ENCODE results near the gene PTGFRN. TPM values are rescaled to one million over a fixed set of nuclear protein-coding genes. Genes with fewer than 3 reads are reported as not detected.

PTGFRN gene
- total RNA-seq, 1 experiment from 2014 or later: 38.7 TPM

DNA sequence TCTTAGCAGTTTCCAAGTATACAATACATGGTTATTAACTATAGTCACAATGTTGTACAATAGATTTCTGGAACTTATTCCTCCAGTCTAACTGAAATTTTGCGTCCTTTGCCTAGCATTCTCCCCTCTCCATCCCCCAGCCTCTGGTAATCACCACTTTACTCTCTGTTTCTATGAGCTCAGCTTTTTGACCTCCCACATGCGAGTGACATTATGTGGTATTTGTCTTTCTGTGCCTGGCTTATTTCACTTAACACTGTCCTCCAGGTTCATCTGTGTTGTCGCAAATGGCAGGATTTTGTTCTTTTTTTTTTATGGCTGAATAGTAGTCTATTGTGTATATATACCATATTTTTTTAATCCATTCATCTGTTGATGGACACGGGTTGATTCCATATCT, 47.9 kb downstream of the PTGFRN start (continued):
- TF ChIP-seq, protein P1, sequence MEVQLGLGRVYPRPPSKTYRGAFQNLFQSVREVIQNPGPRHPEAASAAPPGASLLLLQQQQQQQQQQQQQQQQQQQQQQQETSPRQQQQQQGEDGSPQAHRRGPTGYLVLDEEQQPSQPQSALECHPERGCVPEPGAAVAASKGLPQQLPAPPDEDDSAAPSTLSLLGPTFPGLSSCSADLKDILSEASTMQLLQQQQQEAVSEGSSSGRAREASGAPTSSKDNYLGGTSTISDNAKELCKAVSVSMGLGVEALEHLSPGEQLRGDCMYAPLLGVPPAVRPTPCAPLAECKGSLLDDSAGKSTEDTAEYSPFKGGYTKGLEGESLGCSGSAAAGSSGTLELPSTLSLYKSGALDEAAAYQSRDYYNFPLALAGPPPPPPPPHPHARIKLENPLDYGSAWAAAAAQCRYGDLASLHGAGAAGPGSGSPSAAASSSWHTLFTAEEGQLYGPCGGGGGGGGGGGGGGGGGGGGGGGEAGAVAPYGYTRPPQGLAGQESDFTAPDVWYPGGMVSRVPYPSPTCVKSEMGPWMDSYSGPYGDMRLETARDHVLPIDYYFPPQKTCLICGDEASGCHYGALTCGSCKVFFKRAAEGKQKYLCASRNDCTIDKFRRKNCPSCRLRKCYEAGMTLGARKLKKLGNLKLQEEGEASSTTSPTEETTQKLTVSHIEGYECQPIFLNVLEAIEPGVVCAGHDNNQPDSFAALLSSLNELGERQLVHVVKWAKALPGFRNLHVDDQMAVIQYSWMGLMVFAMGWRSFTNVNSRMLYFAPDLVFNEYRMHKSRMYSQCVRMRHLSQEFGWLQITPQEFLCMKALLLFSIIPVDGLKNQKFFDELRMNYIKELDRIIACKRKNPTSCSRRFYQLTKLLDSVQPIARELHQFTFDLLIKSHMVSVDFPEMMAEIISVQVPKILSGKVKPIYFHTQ (CRISPR knock-in tag; IDR thresholded peaks at IDR 0.05): no peak
- TF ChIP-seq, protein P2, sequence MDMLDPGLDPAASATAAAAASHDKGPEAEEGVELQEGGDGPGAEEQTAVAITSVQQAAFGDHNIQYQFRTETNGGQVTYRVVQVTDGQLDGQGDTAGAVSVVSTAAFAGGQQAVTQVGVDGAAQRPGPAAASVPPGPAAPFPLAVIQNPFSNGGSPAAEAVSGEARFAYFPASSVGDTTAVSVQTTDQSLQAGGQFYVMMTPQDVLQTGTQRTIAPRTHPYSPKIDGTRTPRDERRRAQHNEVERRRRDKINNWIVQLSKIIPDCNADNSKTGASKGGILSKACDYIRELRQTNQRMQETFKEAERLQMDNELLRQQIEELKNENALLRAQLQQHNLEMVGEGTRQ (CRISPR knock-in tag; IDR thresholded peaks at IDR 0.05): no peak
- no peak for TF ChIP-seq TEAD1 (CRISPR knock-in tag; IDR thresholded peaks at IDR 0.05)
- TF ChIP-seq, protein P3, sequence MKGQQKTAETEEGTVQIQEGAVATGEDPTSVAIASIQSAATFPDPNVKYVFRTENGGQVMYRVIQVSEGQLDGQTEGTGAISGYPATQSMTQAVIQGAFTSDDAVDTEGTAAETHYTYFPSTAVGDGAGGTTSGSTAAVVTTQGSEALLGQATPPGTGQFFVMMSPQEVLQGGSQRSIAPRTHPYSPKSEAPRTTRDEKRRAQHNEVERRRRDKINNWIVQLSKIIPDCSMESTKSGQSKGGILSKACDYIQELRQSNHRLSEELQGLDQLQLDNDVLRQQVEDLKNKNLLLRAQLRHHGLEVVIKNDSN (CRISPR knock-in tag; IDR thresholded peaks at IDR 0.05): no peak
- no peak for TF ChIP-seq TP53 (CRISPR knock-in tag; IDR thresholded peaks at IDR 0.05)
- TF ChIP-seq ZNF219 (CRISPR knock-in tag; IDR thresholded peaks at IDR 0.05; ENCODE audit: borderline replicate concordance): no peak
- TF ChIP-seq KAT7 (CRISPR knock-in tag; IDR thresholded peaks at IDR 0.05; ENCODE audit: borderline replicate concordance): no peak
- TF ChIP-seq, protein P4, sequence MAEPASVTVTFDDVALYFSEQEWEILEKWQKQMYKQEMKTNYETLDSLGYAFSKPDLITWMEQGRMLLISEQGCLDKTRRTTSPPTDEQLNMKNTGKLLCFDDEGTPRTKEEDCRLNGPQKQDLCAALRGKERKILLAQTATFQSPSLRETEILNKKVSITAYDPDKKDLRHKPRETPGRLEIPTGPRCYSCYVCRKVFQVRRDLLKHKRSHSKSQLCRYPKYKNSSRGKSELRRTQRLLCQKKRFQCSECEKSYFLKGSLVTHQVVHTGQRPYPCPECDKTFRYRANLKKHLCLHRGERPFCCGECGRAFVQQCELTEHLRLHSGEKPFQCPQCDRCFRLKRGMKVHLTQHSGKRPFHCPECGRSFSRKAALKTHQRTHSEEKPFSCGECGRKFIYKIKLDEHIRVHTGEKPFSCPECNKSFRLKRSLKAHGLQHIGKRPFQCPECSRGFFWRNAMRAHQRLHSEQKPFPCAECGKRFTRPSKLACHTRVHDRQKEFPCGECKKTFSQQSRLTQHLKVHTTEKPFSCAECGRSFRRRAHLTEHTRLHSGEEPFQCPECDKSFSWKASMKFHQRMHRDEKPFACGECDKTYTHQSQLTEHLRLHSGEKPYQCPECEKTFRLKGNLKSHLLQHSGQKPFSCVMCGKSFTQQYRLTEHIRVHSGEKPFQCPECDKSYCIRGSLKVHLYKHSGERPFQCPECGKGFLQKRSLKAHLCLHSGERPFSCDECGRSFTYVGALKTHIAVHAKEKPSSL (CRISPR knock-in tag; conservative IDR thresholded peaks at IDR 0.05): no peak
- TF ChIP-seq, protein P5, sequence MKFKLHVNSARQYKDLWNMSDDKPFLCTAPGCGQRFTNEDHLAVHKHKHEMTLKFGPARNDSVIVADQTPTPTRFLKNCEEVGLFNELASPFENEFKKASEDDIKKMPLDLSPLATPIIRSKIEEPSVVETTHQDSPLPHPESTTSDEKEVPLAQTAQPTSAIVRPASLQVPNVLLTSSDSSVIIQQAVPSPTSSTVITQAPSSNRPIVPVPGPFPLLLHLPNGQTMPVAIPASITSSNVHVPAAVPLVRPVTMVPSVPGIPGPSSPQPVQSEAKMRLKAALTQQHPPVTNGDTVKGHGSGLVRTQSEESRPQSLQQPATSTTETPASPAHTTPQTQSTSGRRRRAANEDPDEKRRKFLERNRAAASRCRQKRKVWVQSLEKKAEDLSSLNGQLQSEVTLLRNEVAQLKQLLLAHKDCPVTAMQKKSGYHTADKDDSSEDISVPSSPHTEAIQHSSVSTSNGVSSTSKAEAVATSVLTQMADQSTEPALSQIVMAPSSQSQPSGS (CRISPR knock-in tag; IDR thresholded peaks at IDR 0.05; ENCODE audit: borderline replicate concordance, low read depth): no peak

DNA sequence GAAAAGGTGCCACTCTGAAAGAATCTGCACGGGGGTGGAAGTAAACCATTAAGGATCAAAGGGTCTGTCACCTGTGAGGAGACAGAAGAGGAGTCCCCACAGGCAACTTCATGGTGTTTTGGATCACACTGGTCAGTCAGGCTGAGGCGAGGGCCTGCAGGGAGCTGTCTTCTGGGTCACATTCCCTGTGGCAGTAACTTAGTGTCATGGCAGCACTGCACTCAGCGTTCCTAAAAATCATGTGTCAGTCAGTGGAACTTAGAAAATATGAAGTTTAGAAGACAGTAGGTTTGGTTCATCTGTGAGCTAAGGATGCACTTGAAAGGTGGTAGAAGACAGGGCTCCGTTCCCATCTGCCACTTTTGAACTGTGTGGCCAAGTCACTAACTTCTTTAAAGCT, 48.4 kb downstream of the PTGFRN start:
- H3K4me1 Mint-ChIP-seq: no peaks in the 10 kb centered on the region
- ATAC-seq (no peak), DNase-seq (ENCODE audit: low spot score) (no peak)
- H3K4me3 Mint-ChIP-seq: no peak overlapping the region
- ChIA-PET POLR2A (no interaction called here), CTCF (no interaction called here)
- H3K36me3 Mint-ChIP-seq: peaks cover 5% of the 10 kb centered on the region
- no peak overlapping the region for H3K27ac Mint-ChIP-seq
- TF ChIP-seq NFYB (CRISPR knock-in tag; conservative IDR thresholded peaks at IDR 0.05; ENCODE audit: low read depth) (no peak), ZBTB21 (CRISPR knock-in tag; IDR thresholded peaks at IDR 0.05; ENCODE audit: borderline replicate concordance) (no peak)
- TF ChIP-seq, protein P1 (CRISPR knock-in tag; IDR thresholded peaks at IDR 0.05): no peak
- TF ChIP-seq, protein P6, sequence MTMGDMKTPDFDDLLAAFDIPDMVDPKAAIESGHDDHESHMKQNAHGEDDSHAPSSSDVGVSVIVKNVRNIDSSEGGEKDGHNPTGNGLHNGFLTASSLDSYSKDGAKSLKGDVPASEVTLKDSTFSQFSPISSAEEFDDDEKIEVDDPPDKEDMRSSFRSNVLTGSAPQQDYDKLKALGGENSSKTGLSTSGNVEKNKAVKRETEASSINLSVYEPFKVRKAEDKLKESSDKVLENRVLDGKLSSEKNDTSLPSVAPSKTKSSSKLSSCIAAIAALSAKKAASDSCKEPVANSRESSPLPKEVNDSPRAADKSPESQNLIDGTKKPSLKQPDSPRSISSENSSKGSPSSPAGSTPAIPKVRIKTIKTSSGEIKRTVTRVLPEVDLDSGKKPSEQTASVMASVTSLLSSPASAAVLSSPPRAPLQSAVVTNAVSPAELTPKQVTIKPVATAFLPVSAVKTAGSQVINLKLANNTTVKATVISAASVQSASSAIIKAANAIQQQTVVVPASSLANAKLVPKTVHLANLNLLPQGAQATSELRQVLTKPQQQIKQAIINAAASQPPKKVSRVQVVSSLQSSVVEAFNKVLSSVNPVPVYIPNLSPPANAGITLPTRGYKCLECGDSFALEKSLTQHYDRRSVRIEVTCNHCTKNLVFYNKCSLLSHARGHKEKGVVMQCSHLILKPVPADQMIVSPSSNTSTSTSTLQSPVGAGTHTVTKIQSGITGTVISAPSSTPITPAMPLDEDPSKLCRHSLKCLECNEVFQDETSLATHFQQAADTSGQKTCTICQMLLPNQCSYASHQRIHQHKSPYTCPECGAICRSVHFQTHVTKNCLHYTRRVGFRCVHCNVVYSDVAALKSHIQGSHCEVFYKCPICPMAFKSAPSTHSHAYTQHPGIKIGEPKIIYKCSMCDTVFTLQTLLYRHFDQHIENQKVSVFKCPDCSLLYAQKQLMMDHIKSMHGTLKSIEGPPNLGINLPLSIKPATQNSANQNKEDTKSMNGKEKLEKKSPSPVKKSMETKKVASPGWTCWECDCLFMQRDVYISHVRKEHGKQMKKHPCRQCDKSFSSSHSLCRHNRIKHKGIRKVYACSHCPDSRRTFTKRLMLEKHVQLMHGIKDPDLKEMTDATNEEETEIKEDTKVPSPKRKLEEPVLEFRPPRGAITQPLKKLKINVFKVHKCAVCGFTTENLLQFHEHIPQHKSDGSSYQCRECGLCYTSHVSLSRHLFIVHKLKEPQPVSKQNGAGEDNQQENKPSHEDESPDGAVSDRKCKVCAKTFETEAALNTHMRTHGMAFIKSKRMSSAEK (CRISPR knock-in tag; IDR thresholded peaks at IDR 0.05; ENCODE audit: borderline replicate concordance): no peak
- no peaks in the 10 kb centered on the region for H3K9me3 Mint-ChIP-seq
- no peaks in the 10 kb centered on the region for H3K27me3 Mint-ChIP-seq (ENCODE audit: low read depth)

Measured in WTC11 (cell line).